Ovary (tissue), 9 donors: Measurements from ENCODE around the gene ARHGAP36. TPM values are rescaled to one million over a fixed set of nuclear protein-coding genes. Genes with fewer than 3 reads are reported as not detected.

Source experiments
- DNase-seq, 5 donors: peaks; one replicate each; pipeline ENCODE4 v3.0.0-alpha.2; 2019 to 2020
- H3K27ac ChIP-seq, 2 donors: fragments of 200-600 bp; one replicate each; pipeline versions ENCODE4 v1.5.1 to v1.8.0; 2019 to 2022
- H3K27me3 ChIP-seq: fragments of 200-600 bp; one replicate; pipeline ENCODE4 v1.8.0; 2022
- H3K36me3 ChIP-seq: fragments of 200-600 bp; sonication (generic); one replicate; pipeline ENCODE4 v1.5.1; 2019
- H3K4me1 ChIP-seq: one replicate; pipeline ENCODE4 v1.8.1; 2013; ENCODE audit warnings: mild to moderate bottlenecking, moderate library complexity; ENCODE audit not compliant: insufficient read depth
- H3K4me3 ChIP-seq: fragments of 200-600 bp; sonication (generic); one replicate; pipeline ENCODE4 v1.5.1; 2017
- H3K9me3 ChIP-seq, 2 donors: fragments of 200-600 bp in 1 of 2; sonication (generic) in 1 of 2; one replicate each; pipeline versions ENCODE4 v1.5.1 to v1.8.1; 2013 to 2019; ENCODE audit warnings: mild to moderate bottlenecking in 1 of 2, moderate library complexity in 1 of 2
- CTCF ChIP-seq, 3 donors: fragments of 450-650 bp in 2 of 3; fragments of 200-600 bp in 1 of 3; IDR thresholded peaks; one replicate each; pipeline versions ENCODE4 v1.5.1 to v1.8.0; 2016 to 2022; ENCODE audit warnings: antibody characterized with exemption in 3 of 3, mild to moderate bottlenecking in 1 of 3
- EP300 ChIP-seq: sonication (generic); formaldehyde crosslinking; IDR thresholded peaks from one replicate; pipeline ENCODE4 v1.6.1; 2017; ENCODE audit warnings: antibody characterized with exemption
- POLR2A ChIP-seq: fragments of 450-650 bp; IDR thresholded peaks from one replicate; pipeline ENCODE4 v1.6.1; 2017; ENCODE audit warnings: antibody characterized with exemption, mild to moderate bottlenecking, moderate library complexity
- WGBS, 3 donors: extraction: QIAGEN DNeasy Blood & Tissue Kit in 1 of 3; methylation state at CpG; one replicate each; pipeline versions ENCODE4 v1.1.5 to v1.1.7; 2013 to 2017; 5-methylcytosine and 5-hydroxymethylcytosine counted together
- intact Hi-C, 4 donors: fragments of 100-400 bp; cut with DNase I; formaldehyde crosslinking; loops; one replicate each; pipeline versions ENCODE4 v1.11.0 to v1.15.1; 2022 to 2023
- polyA plus RNA-seq, 2 donors: library from polyadenylated mRNA; stranded (reverse); fragments of 200-250 nt in 1 of 2; fragments of 350-450 nt in 1 of 2; fragmentation: Illumina TruSeq in 1 of 2; extraction: RNeasy Lipid Tissue Mini Kit (QIAGEN cat#74804) in 1 of 2; gene quantifications; one replicate each; pipeline ENCODE4 v1.2.3, GENCODE V29; 2013 to 2014
- total RNA-seq, 7 donors: library from RNA; depleted of rRNA in 2 of 7; stranded (reverse); fragments of >200 nt in 2 of 7; fragmentation: NEBNext Ultra II Directional in 3 of 7; extraction: Animal tissue kit (Norgen Biotek cat#: 25700) in 3 of 7; gene quantifications; one replicate each; pipeline versions ENCODE4 v1.1.0 to v1.2.4, GENCODE V29; 2016 to 2023
- donor health status: DM: no; HTN: no; CAD: no; lungs with moderate emphysema.
- donor health status: DM: no; HTN: no; CAD: no.
- donor health status: Bipolar disorder and iron deficiency.
- donor health status: DM: yes; HTN: yes; CAD: no.
- donor health status: DM: no; HTN: no; CAD: no.
- donor health status: DM: yes; HTN: yes; CAD: no.

The ARHGAP36 gene
- total and polyA plus RNA-seq, 9 donors: 0.13 TPM; not detected in 8

- intact Hi-C loops: no loop called here
- Histone ChIP-seq H3K4me3 (no peak overlapping the region), H3K27me3 (no peaks in the 10 kb centered on the region), H3K4me1 (no peaks in the 10 kb centered on the region), H3K36me3 (no peaks in the 10 kb centered on the region), H3K9me3 (no peaks in the 10 kb centered on the region), H3K27ac (no peak overlapping the region)
- TF ChIP-seq EP300 (no peak), POLR2A (no peak), CTCF (IDR thresholded peaks at IDR 0.05) (no peak)
- no peak for DNase-seq
- 58 to 68% (median 63%) methylated on average over 9 of the region's 9 CpGs for WGBS, 3 donors
Measured at GRCh38 chrX:131047180-131047579, 11.0 kb upstream of the ARHGAP36 start.

DNA sequence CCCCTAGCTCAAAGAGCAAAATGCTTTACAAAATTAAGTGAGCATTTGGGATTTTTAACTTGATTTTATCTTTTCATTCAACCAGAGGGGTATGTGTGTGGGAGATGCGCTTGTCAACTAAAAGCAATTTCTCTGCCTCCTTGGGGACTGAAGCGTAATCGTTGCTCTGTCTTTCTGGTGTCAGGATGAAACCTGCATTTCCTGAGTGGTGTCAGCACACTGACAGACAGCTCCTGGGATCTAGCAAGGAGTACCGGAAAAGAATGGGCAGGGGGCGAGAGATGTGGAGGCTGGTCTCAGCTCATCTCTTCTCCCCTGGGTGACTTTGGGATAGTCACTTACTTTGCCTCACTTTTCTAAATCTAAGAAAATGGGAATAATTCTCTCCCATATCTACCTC, 5.1 kb upstream of the ARHGAP36 start:
- no peaks in the 10 kb centered on the region for H3K27me3 ChIP-seq
- 71 to 78% (median 73%) methylated on average over 5 of the region's 5 CpGs for WGBS, 3 donors
- H3K9me3 ChIP-seq: no peaks in the 10 kb centered on the region

DNA sequence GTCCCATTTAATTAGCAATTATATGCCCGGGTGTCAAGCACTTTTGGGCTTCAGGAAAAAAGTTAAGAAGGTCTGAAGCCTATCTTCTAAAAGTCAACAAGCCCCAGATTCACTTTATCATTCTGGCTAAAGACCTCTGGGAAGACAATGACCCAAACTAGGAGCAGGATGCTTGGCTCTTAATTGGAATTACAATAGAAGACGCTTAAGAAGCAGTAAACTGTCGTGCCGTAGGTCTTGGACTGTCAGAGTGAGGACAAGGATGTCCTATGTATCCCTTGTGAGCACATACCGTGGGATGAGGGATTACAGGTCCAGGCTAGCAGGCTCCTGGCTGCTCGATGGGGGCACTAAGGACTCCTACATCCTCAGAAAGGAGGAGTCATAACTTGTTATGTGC, 3.2 kb upstream of the ARHGAP36 start:
- Histone ChIP-seq H3K9me3 (no peaks in the 10 kb centered on the region), H3K27me3 (no peaks in the 10 kb centered on the region), H3K36me3 (no peaks in the 10 kb centered on the region), H3K4me3 (no peak overlapping the region), H3K27ac (no peak overlapping the region), H3K4me1 (no peaks in the 10 kb centered on the region)
- WGBS, 3 donors: 41 to 56% (median 51%) methylated on average over 6 of the region's 6 CpGs
- no peak for DNase-seq
- intact Hi-C loops: no loop called here
- TF ChIP-seq EP300 (no peak), CTCF (IDR thresholded peaks at IDR 0.05) (no peak)

More for the DNA sequence above, 5.1 kb upstream of the ARHGAP36 start:
- no peak overlapping the region for H3K4me3 ChIP-seq
- H3K36me3 ChIP-seq: no peaks in the 10 kb centered on the region
- DNase-seq: no peak
- TF ChIP-seq CTCF (IDR thresholded peaks at IDR 0.05) (no peak), EP300 (no peak), POLR2A (no peak)
- intact Hi-C loops: no loop called here
- H3K4me1 ChIP-seq: no peaks in the 10 kb centered on the region
- H3K27ac ChIP-seq: no peak overlapping the region

- Histone ChIP-seq H3K36me3 (no peaks in the 10 kb centered on the region), H3K4me3 (no peak overlapping the region), H3K4me1 (no peaks in the 10 kb centered on the region), H3K27me3 (no peaks in the 10 kb centered on the region), H3K9me3 (no peaks in the 10 kb centered on the region), H3K27ac (no peak overlapping the region)
- TF ChIP-seq EP300: no peak
- TF ChIP-seq POLR2A: no peak
- TF ChIP-seq CTCF (IDR thresholded peaks at IDR 0.05): no peak
- intact Hi-C loops: no loop called here
- no peak for DNase-seq
- WGBS, 3 donors: 40 to 57% (median 51%) methylated on average over 9 of the region's 9 CpGs
Measured at GRCh38 chrX:131057706-131058105, 440 bp upstream of the ARHGAP36 start.

GRCh38 chrX:131059246-131059645, 1.1 kb downstream of the ARHGAP36 start:
- H3K27me3 ChIP-seq: no peaks in the 10 kb centered on the region
- intact Hi-C loops: no loop called here
- WGBS, 3 donors: 50 to 80% (median 65%) methylated on average over 2 of the region's 2 CpGs
- H3K36me3 ChIP-seq: no peaks in the 10 kb centered on the region
- no peak overlapping the region for H3K27ac ChIP-seq
- no peak overlapping the region for H3K4me3 ChIP-seq
- no peaks in the 10 kb centered on the region for H3K9me3 ChIP-seq
- DNase-seq: no peak
- H3K4me1 ChIP-seq: no peaks in the 10 kb centered on the region
- no peak for TF ChIP-seq POLR2A
- no peak for TF ChIP-seq CTCF (IDR thresholded peaks at IDR 0.05)
- no peak for TF ChIP-seq EP300
